ENCODE measurements around the gene MAL.

The MAL gene

DNA sequence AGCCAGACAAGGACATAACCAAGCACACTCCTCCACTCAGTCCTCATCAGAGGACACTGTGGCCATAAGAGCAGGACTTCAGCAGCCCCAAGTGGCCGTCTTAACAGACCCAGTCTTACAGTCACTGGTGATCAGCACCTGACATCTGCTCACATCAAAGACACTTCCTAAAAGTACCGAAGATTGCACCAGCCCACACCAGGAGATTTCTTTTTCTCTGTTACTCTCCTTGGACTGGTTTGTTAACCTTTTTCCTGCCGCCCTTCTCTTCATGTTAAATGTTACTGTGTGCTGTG, 52.0 kb downstream of the MAL start:
- Histone ChIP-seq H4K20me1 (ENCODE audit: insufficient read depth, low read length) (no peaks in the 10 kb centered on the region), H3K36me3 (ENCODE audit: insufficient read depth, low read length) (no peaks in the 10 kb centered on the region), H3K27ac (ENCODE audit: low read depth, low read length, poor library complexity, severe bottlenecking) (no peak overlapping the region), H3K4me1 (ENCODE audit: insufficient read depth, low read length, severe bottlenecking) (peaks cover 7% of the 10 kb centered on the region), H2AFZ (ENCODE audit: low read length) (no peak overlapping the region), H3K9ac (ENCODE audit: low read length) (no peak overlapping the region), H3F3A (ENCODE audit: insufficient read depth, low read length) (no peaks in the 10 kb centered on the region), H3K9me2 (ENCODE audit: low read depth, low read length) (no peaks in the 10 kb centered on the region), H3K9me3 (ENCODE audit: low read length) (no peaks in the 10 kb centered on the region), H3K79me2 (ENCODE audit: insufficient read depth, low read length) (no peaks in the 10 kb centered on the region), H3K4me3 (ENCODE audit: low read depth, low read length, poor library complexity, severe bottlenecking) (no peak overlapping the region), H3K4me2 (ENCODE audit: low read length) (no peak overlapping the region), H3K27me3 (ENCODE audit: insufficient read depth, low read length) (no peaks in the 10 kb centered on the region)
- no peak for TF ChIP-seq EZH2 (IDR thresholded peaks at IDR 0.05; ENCODE audit: borderline replicate concordance, low read length)
- TF ChIP-seq, protein P1, sequence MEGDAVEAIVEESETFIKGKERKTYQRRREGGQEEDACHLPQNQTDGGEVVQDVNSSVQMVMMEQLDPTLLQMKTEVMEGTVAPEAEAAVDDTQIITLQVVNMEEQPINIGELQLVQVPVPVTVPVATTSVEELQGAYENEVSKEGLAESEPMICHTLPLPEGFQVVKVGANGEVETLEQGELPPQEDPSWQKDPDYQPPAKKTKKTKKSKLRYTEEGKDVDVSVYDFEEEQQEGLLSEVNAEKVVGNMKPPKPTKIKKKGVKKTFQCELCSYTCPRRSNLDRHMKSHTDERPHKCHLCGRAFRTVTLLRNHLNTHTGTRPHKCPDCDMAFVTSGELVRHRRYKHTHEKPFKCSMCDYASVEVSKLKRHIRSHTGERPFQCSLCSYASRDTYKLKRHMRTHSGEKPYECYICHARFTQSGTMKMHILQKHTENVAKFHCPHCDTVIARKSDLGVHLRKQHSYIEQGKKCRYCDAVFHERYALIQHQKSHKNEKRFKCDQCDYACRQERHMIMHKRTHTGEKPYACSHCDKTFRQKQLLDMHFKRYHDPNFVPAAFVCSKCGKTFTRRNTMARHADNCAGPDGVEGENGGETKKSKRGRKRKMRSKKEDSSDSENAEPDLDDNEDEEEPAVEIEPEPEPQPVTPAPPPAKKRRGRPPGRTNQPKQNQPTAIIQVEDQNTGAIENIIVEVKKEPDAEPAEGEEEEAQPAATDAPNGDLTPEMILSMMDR (IDR thresholded peaks at IDR 0.05; ENCODE audit: low read length): no peak

DNA sequence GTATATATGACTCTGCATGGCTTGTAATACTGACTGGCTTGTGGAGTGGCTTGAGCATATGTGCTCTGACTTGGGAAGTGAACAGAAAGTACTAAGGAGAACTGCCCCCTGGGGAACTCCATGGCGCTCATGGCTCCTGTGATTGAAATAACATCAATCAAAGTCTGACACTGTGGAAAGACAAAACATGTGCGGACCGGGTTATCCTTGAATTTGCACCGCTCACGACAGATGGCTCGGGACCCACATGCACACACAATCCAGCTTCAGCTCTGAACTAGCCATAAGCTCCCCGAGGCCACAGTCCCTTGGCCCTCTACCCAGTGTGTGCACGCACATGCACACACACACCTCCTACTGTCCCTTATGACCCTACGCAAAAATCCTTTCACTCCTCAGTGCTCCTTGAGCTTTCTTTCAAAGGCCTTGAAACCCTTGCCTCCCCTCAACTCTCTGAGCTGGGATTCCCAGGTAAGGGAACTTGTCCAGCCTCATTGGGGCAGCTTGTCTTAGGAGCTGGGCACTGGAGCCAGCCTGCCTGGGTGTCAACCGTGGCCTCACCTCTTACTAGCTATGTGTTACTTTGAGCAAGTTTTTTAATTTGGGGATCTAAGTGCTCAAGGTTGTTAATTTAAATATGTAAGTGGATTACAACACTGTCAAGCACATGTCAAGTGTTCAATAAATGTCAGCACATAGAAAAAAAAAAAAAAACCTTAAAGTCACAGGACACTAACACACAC, 52.5 kb downstream of the MAL start:
- no peaks in the 10 kb centered on the region for H3K9me2 ChIP-seq (ENCODE audit: low read depth, low read length)
- no peaks in the 10 kb centered on the region for H3F3A ChIP-seq (ENCODE audit: insufficient read depth, low read length)
- no peaks in the 10 kb centered on the region for H3K27me3 ChIP-seq (ENCODE audit: insufficient read depth, low read length)
- no peak overlapping the region for H3K9ac ChIP-seq (ENCODE audit: low read length)
- no peak overlapping the region for H3K4me2 ChIP-seq (ENCODE audit: low read length)
- H2AFZ ChIP-seq (ENCODE audit: low read length): no peak overlapping the region
- no peaks in the 10 kb centered on the region for H3K79me2 ChIP-seq (ENCODE audit: insufficient read depth, low read length)
- H3K27ac ChIP-seq (ENCODE audit: low read depth, low read length, poor library complexity, severe bottlenecking): no peak overlapping the region
- H3K36me3 ChIP-seq (ENCODE audit: insufficient read depth, low read length): no peaks in the 10 kb centered on the region
- no peak overlapping the region for H3K4me3 ChIP-seq (ENCODE audit: low read depth, low read length, poor library complexity, severe bottlenecking)
- no peak for TF ChIP-seq EZH2 (IDR thresholded peaks at IDR 0.05; ENCODE audit: borderline replicate concordance, low read length)
- TF ChIP-seq, protein P1 (IDR thresholded peaks at IDR 0.05; ENCODE audit: low read length): no peak
- H3K4me1 ChIP-seq (ENCODE audit: insufficient read depth, low read length, severe bottlenecking): peaks cover 7% of the 10 kb centered on the region
- H3K9me3 ChIP-seq (ENCODE audit: low read length): no peaks in the 10 kb centered on the region
- H4K20me1 ChIP-seq (ENCODE audit: insufficient read depth, low read length): no peaks in the 10 kb centered on the region

DNA sequence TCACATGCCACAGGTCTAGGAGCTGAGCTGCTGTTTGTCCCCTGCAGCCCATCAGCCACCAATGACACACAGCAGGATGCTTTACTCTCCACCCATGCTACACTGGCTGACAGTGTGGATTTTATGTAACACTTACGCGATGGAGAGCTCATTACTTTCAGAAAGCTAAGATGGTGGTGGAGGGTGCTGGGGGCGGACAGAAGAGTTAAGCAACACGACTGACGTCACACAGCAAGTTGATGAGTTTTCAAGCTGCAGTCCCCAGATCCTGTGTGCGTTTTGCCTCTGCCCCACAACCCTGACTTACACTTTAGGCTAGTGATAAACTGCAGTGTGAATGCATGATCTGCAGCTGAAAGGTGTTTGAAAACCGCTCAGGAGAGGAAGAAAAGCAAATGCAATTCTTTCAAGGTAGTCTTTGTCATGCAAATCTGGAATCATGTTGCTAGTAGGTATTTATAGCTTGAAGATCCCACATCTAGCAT, 53.7 kb downstream of the MAL start:
- Histone ChIP-seq H4K20me1 (ENCODE audit: insufficient read depth, low read length) (no peaks in the 10 kb centered on the region), H3K4me2 (ENCODE audit: low read length) (no peak overlapping the region), H3K36me3 (ENCODE audit: insufficient read depth, low read length) (no peaks in the 10 kb centered on the region), H3F3A (ENCODE audit: insufficient read depth, low read length) (no peaks in the 10 kb centered on the region), H3K9me2 (ENCODE audit: low read depth, low read length) (no peaks in the 10 kb centered on the region), H3K9me3 (ENCODE audit: low read length) (no peaks in the 10 kb centered on the region), H3K4me1 (ENCODE audit: insufficient read depth, low read length, severe bottlenecking) (peaks cover 7% of the 10 kb centered on the region), H3K4me3 (ENCODE audit: low read depth, low read length, poor library complexity, severe bottlenecking) (no peak overlapping the region), H2AFZ (ENCODE audit: low read length) (no peak overlapping the region), H3K27ac (ENCODE audit: low read depth, low read length, poor library complexity, severe bottlenecking) (no peak overlapping the region), H3K9ac (ENCODE audit: low read length) (no peak overlapping the region), H3K27me3 (ENCODE audit: insufficient read depth, low read length) (no peaks in the 10 kb centered on the region), H3K79me2 (ENCODE audit: insufficient read depth, low read length) (no peaks in the 10 kb centered on the region)
- TF ChIP-seq, protein P1 (IDR thresholded peaks at IDR 0.05; ENCODE audit: low read length): no peak
- no peak for TF ChIP-seq EZH2 (IDR thresholded peaks at IDR 0.05; ENCODE audit: borderline replicate concordance, low read length)

All from OCI-LY1 (cell line).